Parathyroid adenoma (tissue), 2 donors: ENCODE measurements around the gene ABHD6.

ENCODE experiments used
- H2AFZ ChIP-seq: fragments of 300-600 bp; sonication (generic); one replicate; pipeline ENCODE4 v1.7.0; 2017; ENCODE audit warnings: antibody characterized with exemption, mild to moderate bottlenecking
- H3K27ac ChIP-seq: fragments of 300-600 bp; sonication (generic); one replicate; pipeline ENCODE4 v1.7.0; 2017
- H3K27me3 ChIP-seq: fragments of 300-600 bp; sonication (generic); one replicate; pipeline ENCODE4 v1.7.0; 2017; ENCODE audit warnings: low read length; ENCODE audit not compliant: control insufficient read depth, insufficient read depth
- H3K36me3 ChIP-seq: fragments of 300-600 bp; sonication (generic); one replicate; pipeline ENCODE4 v1.7.0; 2017; ENCODE audit warnings: low read length; ENCODE audit not compliant: control insufficient read depth, insufficient read depth
- H3K4me1 ChIP-seq: fragments of 300-600 bp; sonication (generic); one replicate; pipeline ENCODE4 v1.7.0; 2017; ENCODE audit warnings: control low read depth
- H3K4me2 ChIP-seq: fragments of 300-600 bp; sonication (generic); one replicate; pipeline ENCODE4 v1.7.0; 2017; ENCODE audit warnings: low read length
- H3K4me3 ChIP-seq: fragments of 300-600 bp; sonication (generic); one replicate; pipeline ENCODE4 v1.7.0; 2017; ENCODE audit warnings: low read depth, low read length
- H3K79me2 ChIP-seq: fragments of 300-600 bp; sonication (generic); one replicate; pipeline ENCODE4 v1.7.0; 2017; ENCODE audit warnings: control low read depth
- H3K9ac ChIP-seq: fragments of 300-600 bp; sonication (generic); one replicate; pipeline ENCODE4 v1.7.0; 2017; ENCODE audit warnings: mild to moderate bottlenecking
- H3K9me3 ChIP-seq: fragments of 300-600 bp; sonication (generic); one replicate; pipeline ENCODE4 v1.7.0; 2017; ENCODE audit warnings: low read length; ENCODE audit not compliant: control insufficient read depth
- TF ChIP-seq, protein P1 (sequence below): fragments of 300-600 bp; sonication (generic); IDR thresholded peaks from one replicate; pipeline ENCODE4 v1.7.0; 2017; ENCODE audit warnings: antibody characterized with exemption, mild to moderate bottlenecking
- donor health status: primary hyperparathyroidism.

Gene ABHD6

DNA sequence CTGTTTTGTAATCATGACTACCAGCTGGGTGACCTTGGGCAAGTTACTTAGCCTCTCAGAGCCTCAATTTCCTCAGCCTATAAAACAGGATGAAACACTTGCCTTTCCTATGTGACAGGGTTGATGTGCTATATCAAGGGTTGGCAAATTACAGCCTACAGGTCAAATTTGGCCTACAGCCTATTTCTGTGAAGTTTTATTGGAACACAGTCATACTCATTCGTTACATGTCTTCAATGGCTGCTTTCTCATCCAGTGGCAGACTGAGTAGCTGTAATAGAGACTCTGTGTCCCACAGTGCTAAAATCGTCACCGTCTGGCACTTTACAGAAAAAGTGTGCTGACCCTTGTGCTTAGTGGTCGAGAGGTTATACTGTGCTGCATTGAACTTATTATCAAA is 16.6 kb downstream of the ABHD6 start:
- no peaks in the 10 kb centered on the region for H3K9me3 ChIP-seq
- H3K4me1 ChIP-seq: no peaks in the 10 kb centered on the region
- H3K79me2 ChIP-seq: no peaks in the 10 kb centered on the region
- H3K27ac ChIP-seq: no peak overlapping the region
- no peak overlapping the region for H3K9ac ChIP-seq
- H3K4me3 ChIP-seq: no peak overlapping the region
- no peak overlapping the region for H2AFZ ChIP-seq
- H3K27me3 ChIP-seq: no peaks in the 10 kb centered on the region
- TF ChIP-seq, protein P1, sequence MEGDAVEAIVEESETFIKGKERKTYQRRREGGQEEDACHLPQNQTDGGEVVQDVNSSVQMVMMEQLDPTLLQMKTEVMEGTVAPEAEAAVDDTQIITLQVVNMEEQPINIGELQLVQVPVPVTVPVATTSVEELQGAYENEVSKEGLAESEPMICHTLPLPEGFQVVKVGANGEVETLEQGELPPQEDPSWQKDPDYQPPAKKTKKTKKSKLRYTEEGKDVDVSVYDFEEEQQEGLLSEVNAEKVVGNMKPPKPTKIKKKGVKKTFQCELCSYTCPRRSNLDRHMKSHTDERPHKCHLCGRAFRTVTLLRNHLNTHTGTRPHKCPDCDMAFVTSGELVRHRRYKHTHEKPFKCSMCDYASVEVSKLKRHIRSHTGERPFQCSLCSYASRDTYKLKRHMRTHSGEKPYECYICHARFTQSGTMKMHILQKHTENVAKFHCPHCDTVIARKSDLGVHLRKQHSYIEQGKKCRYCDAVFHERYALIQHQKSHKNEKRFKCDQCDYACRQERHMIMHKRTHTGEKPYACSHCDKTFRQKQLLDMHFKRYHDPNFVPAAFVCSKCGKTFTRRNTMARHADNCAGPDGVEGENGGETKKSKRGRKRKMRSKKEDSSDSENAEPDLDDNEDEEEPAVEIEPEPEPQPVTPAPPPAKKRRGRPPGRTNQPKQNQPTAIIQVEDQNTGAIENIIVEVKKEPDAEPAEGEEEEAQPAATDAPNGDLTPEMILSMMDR: no peak
- no peak overlapping the region for H3K4me2 ChIP-seq
- H3K36me3 ChIP-seq: no peaks in the 10 kb centered on the region

DNA sequence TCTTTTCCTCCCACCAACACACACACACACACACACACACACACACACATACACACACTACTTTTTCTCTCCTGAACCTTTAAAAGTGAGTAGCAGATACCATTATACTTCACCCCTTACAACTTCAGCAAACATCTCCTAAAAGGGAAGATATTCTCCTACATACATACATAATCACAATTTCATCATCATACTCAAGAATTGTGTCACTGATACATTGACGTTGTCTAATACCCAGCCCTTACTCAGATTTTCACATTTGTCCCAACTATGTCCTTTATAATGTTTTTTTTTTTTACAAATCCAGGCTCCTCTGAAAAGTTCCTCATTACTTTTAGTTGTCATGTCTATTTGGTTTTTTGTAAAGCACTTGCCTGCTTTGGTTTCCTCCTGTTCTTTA is 18.5 kb downstream of the ABHD6 start:
- Histone ChIP-seq H3K27me3 (no peaks in the 10 kb centered on the region), H3K4me3 (no peak overlapping the region), H3K4me2 (no peak overlapping the region), H3K27ac (no peak overlapping the region), H3K4me1 (no peaks in the 10 kb centered on the region), H3K9me3 (no peaks in the 10 kb centered on the region), H3K36me3 (no peaks in the 10 kb centered on the region), H2AFZ (no peak overlapping the region), H3K79me2 (no peaks in the 10 kb centered on the region), H3K9ac (no peak overlapping the region)
- TF ChIP-seq, protein P1: no peak

DNA sequence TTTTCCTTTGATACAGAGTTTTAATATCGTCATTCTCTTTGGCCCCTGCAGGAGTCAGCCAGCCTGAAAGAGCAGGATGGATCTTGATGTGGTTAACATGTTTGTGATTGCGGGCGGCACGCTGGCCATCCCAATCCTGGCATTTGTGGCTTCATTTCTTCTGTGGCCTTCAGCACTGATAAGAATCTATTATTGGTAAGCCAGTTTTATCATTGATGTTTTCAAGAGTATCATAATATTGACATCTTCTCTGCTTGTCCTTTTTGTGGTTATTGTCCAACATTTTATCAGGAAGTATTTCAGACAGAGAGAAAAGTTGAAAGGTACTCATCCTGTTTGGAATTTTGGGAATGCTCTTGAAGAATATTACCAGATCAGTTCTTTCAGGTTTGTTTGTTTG is 18.9 kb downstream of the ABHD6 start:
- H3K36me3 ChIP-seq: no peaks in the 10 kb centered on the region
- no peaks in the 10 kb centered on the region for H3K27me3 ChIP-seq
- no peak overlapping the region for H3K27ac ChIP-seq
- H3K79me2 ChIP-seq: no peaks in the 10 kb centered on the region
- no peak overlapping the region for H3K4me3 ChIP-seq
- TF ChIP-seq, protein P1: no peak
- no peaks in the 10 kb centered on the region for H3K9me3 ChIP-seq
- H3K9ac ChIP-seq: no peak overlapping the region
- H3K4me2 ChIP-seq: no peak overlapping the region
- H2AFZ ChIP-seq: no peak overlapping the region
- H3K4me1 ChIP-seq: no peaks in the 10 kb centered on the region

DNA sequence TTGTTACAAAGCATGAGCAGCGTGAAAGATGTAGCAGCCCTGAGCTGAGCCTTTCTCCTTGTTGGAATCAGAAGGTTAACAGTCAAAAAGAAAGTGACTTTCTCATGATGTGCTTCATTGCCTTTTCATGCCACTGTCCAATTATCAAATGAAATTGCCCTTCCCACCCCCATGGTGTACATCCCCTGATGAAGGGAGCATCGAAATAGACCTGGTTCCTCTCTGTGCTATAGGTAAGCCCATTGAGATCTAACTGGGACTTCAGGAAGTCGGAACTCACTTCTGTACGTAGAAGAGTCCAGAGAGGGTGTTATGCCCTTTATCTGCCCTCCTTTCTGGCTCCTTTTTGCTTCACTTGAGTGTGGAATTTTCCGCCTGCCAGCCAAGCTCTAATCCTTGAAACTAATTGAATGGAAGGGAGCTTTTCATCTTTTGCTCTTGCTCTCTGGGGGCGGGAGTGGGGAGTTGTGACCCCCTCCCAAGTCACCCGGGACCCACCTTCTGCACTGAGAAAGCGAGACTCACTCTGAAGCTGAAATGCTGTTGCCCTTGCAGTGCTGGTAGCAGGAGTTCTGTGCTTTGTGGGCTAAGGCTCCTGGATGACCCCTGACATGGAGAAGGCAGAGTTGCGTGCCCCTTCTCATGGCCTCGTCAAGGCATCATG is 20.9 kb downstream of the ABHD6 start:
- Histone ChIP-seq H3K27me3 (no peaks in the 10 kb centered on the region), H3K79me2 (no peaks in the 10 kb centered on the region), H3K36me3 (no peaks in the 10 kb centered on the region), H3K4me1 (no peaks in the 10 kb centered on the region), H3K4me3 (no peak overlapping the region), H3K27ac (no peak overlapping the region), H3K9ac (no peak overlapping the region), H2AFZ (no peak overlapping the region), H3K9me3 (no peaks in the 10 kb centered on the region), H3K4me2 (no peak overlapping the region)
- TF ChIP-seq, protein P1: no peak

DNA sequence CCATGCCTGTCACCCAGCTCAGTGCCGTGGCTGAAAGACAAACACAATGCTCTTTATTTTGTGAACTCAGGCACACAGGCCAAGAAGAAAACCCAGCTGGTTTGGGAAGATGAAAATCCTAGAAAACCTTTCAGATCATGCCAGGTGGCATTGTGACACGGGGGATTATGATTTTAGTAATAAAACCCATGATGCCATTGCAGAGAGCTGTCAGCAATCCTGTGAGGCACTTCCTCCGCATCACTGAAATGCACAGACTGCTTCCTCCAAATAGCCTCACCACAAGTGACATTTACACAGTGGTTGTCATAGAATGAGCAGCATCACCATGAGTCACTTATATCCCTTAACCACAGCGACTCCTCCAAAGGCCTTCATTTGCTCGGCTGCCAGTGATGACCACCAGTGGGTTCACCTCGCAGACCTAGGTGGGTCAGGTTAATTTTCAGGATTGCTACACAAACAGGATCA is 22.7 kb downstream of the ABHD6 start:
- no peak overlapping the region for H3K4me2 ChIP-seq
- H3K9me3 ChIP-seq: no peaks in the 10 kb centered on the region
- no peak overlapping the region for H3K9ac ChIP-seq

More for the DNA sequence above, 22.7 kb downstream of the ABHD6 start:
- Histone ChIP-seq H3K4me1 (no peaks in the 10 kb centered on the region), H3K4me3 (no peak overlapping the region), H2AFZ (no peak overlapping the region), H3K36me3 (no peaks in the 10 kb centered on the region), H3K27me3 (no peaks in the 10 kb centered on the region), H3K27ac (no peak overlapping the region), H3K79me2 (no peaks in the 10 kb centered on the region)
- TF ChIP-seq, protein P1: no peak
